Stimulated activated CD4-positive, alpha-beta T cell treated with anti-CD3 and anti-CD28 coated beads, Interleukin-15, amount 100 ng/mL, for 1 hour (primary cell): ENCODE data around the gene PKP1.

Source experiments
- DNase-seq, 2 donors: peaks; one replicate each; pipeline ENCODE4 v3.0.0-alpha.2; 2020; ENCODE audit warnings: low read depth in 1 of 2, low spot score in 1 of 2

The PKP1 gene

GRCh38 chr1:201350884-201351283, 67.6 kb downstream of the PKP1 start:
- DNase-seq, result no peak

- DNase-seq, result no peak
Observed at GRCh38 chr1:201351617-201352016, 68.3 kb downstream of the PKP1 start.

- no peak for DNase-seq
Observed at GRCh38 chr1:201353186-201353940, 70.1 kb downstream of the PKP1 start.

- DNase-seq, result no peak
Observed at GRCh38 chr1:201354151-201354900, 71.0 kb downstream of the PKP1 start.

GRCh38 chr1:201354901-201355295, 71.6 kb downstream of the PKP1 start:
- DNase-seq, result no peak

GRCh38 chr1:201355471-201355870, 72.2 kb downstream of the PKP1 start:
- DNase-seq, result no peak

- DNase-seq, result no peak
Observed at GRCh38 chr1:201356236-201356635, 72.9 kb downstream of the PKP1 start.

- DNase-seq, result no peak
Observed at GRCh38 chr1:201356701-201357100, 73.4 kb downstream of the PKP1 start.

GRCh38 chr1:201357211-201357610, 73.9 kb downstream of the PKP1 start:
- no peak for DNase-seq

GRCh38 chr1:201357636-201358348, 74.5 kb downstream of the PKP1 start:
- no peak for DNase-seq

- DNase-seq, result no peak
Observed at GRCh38 chr1:201358596-201358995, 75.3 kb downstream of the PKP1 start.

- no peak for DNase-seq
Observed at GRCh38 chr1:201359031-201359872, 75.9 kb downstream of the PKP1 start.

- no peak for DNase-seq
Observed at GRCh38 chr1:201359873-201360210, 76.5 kb downstream of the PKP1 start.

- no peak for DNase-seq
Observed at GRCh38 chr1:201360486-201360885, 77.2 kb downstream of the PKP1 start.

GRCh38 chr1:201360901-201361651, 77.8 kb downstream of the PKP1 start:
- DNase-seq, result no peak

GRCh38 chr1:201361652-201362504, 78.6 kb downstream of the PKP1 start:
- DNase-seq, result no peak

- DNase-seq, result no peak
Observed at GRCh38 chr1:201362906-201363305, 79.6 kb downstream of the PKP1 start.

- no peak for DNase-seq
Observed at GRCh38 chr1:201363467-201363866, 80.2 kb downstream of the PKP1 start.

- DNase-seq, result no peak
Observed at GRCh38 chr1:201364808-201365105, 81.5 kb downstream of the PKP1 start.

GRCh38 chr1:201365251-201365650, 81.9 kb downstream of the PKP1 start:
- DNase-seq, result no peak
